GM21360 (cell line): Measurements from ENCODE around the gene ATAD3B.

Source experiments
- ATAC-seq: cut with Tn5 transposase; IDR thresholded peaks from one replicate; pipeline ENCODE4 v1.9.1; 2021; ENCODE audit warnings: mild to moderate bottlenecking, moderate library complexity; ENCODE audit not compliant: unreplicated experiment

The ATAD3B gene

GRCh38 chr1:1542766-1543705, 71.5 kb downstream of the ATAD3B start:
- ATAC-seq, result no peak

GRCh38 chr1:1543706-1544099, 72.1 kb downstream of the ATAD3B start:
- no peak for ATAC-seq

DNA sequence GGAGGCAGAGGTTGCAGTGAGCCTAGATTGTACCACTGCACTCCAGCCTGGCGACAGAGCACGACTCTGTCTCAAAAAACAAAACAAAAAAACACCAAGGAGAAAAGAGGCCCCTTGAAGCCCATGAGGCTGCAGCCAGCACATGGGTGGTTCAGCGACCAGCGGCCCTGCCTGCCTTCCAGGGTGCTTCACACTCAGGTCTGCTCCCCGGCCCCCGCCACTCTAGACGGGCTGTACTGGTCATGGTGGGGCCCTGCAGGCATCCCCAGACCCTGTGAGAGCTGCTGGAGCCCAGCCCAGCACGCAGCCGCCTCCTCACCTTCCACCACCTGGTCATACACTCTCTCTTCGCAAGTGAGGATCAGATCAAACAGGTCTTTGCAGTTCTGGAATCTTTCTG, 73.0 kb downstream of the ATAD3B start:
- no peak for ATAC-seq
